BLaER1 (cell line): ENCODE data around the gene EGFL7.
A peak's percentile ranks its signal among the peaks of the same experiment; 100 is the strongest.

ENCODE experiments used
- H3K27ac ChIP-seq: shearing (Covaris generic); formaldehyde crosslinking; 2 replicates; pipeline ENCODE4 v1.8.1; 2022
- H3K27me3 ChIP-seq: shearing (Covaris generic); formaldehyde crosslinking; 2 replicates; pipeline ENCODE4 v1.8.1; 2022
- H3K36me3 ChIP-seq: shearing (Covaris generic); formaldehyde crosslinking; 2 replicates; pipeline ENCODE4 v1.8.1; 2022
- H3K4me1 ChIP-seq: shearing (Covaris generic); formaldehyde crosslinking; 2 replicates; pipeline ENCODE4 v1.8.1; 2022
- H3K4me2 ChIP-seq: shearing (Covaris generic); formaldehyde crosslinking; 2 replicates; pipeline ENCODE4 v1.8.1; 2022
- H3K4me3 ChIP-seq: shearing (Covaris generic); formaldehyde crosslinking; 2 replicates; pipeline ENCODE4 v1.8.1; 2022
- H3K9ac ChIP-seq: shearing (Covaris generic); formaldehyde crosslinking; 2 replicates; pipeline ENCODE4 v1.8.1; 2022
- H3K9me3 ChIP-seq: shearing (Covaris generic); formaldehyde crosslinking; 2 replicates; pipeline ENCODE4 v1.8.1; 2022
- H4K20me1 ChIP-seq: shearing (Covaris generic); formaldehyde crosslinking; 2 replicates; pipeline ENCODE4 v1.8.1; 2022
- Cebpa-rat ChIP-seq: shearing (Covaris generic); IDR thresholded peaks from 2 replicates; pipeline ENCODE4 v1.8.1; 2022

EGFL7 gene

GRCh38 chr9:136692185-136693134, 29.7 kb downstream of the EGFL7 start:
- no peaks in the 10 kb centered on the region for H3K36me3 ChIP-seq
- H3K4me3 ChIP-seq, result no peak overlapping the region
- H3K27me3 ChIP-seq, result no peaks in the 10 kb centered on the region
- no peaks in the 10 kb centered on the region for H4K20me1 ChIP-seq
- peak overlapping the region; percentile 72; the same call in 1 of the 2 replicates for H3K4me2 ChIP-seq
- H3K9ac ChIP-seq, result peak overlapping the region; percentile 25; the same call in 1 of the 2 replicates
- TF ChIP-seq Cebpa-rat, result no peak
- H3K9me3 ChIP-seq, result no peaks in the 10 kb centered on the region
- peaks cover 80% of the 10 kb centered on the region for H3K4me1 ChIP-seq
- H3K27ac ChIP-seq, result no peak overlapping the region

- no peak for TF ChIP-seq Cebpa-rat
- Histone ChIP-seq H3K27me3 (no peaks in the 10 kb centered on the region), H3K9ac (no peak overlapping the region)
These were observed 30.4 kb downstream of the EGFL7 start for GRCh38 chr9:136693135-136693489.

GRCh38 chr9:136693490-136694162, 30.9 kb downstream of the EGFL7 start:
- Histone ChIP-seq H3K4me3 (no peak overlapping the region), H3K36me3 (no peaks in the 10 kb centered on the region), H3K27me3 (no peaks in the 10 kb centered on the region), H3K4me1 (peaks cover 81% of the 10 kb centered on the region), H4K20me1 (no peaks in the 10 kb centered on the region), H3K9me3 (no peaks in the 10 kb centered on the region), H3K9ac (no peak overlapping the region), H3K4me2 (no peak overlapping the region; the same call in 1 of the 2 replicates), H3K27ac (no peak overlapping the region)
- no peak for TF ChIP-seq Cebpa-rat

More at GRCh38 chr9:136693135-136693489, 30.4 kb downstream of the EGFL7 start:
- no peaks in the 10 kb centered on the region for H3K9me3 ChIP-seq
- no peaks in the 10 kb centered on the region for H4K20me1 ChIP-seq
- H3K4me1 ChIP-seq, result peaks cover 81% of the 10 kb centered on the region
- H3K4me2 ChIP-seq, result no peak overlapping the region
- H3K36me3 ChIP-seq, result no peaks in the 10 kb centered on the region
- H3K27ac ChIP-seq, result no peak overlapping the region
- no peak overlapping the region for H3K4me3 ChIP-seq

GRCh38 chr9:136694163-136694871, 31.6 kb downstream of the EGFL7 start:
- H3K36me3 ChIP-seq, result no peaks in the 10 kb centered on the region
- H4K20me1 ChIP-seq, result no peaks in the 10 kb centered on the region
- H3K9me3 ChIP-seq, result no peaks in the 10 kb centered on the region
- no peak overlapping the region for H3K4me3 ChIP-seq
- H3K9ac ChIP-seq, result no peak overlapping the region
- no peak overlapping the region for H3K27ac ChIP-seq
- TF ChIP-seq Cebpa-rat, result no peak
- peak overlapping the region; percentile 42; the same call in 1 of the 2 replicates for H3K4me2 ChIP-seq
- H3K27me3 ChIP-seq, result no peaks in the 10 kb centered on the region
- H3K4me1 ChIP-seq, result peaks cover 81% of the 10 kb centered on the region

- H3K36me3 ChIP-seq, result no peaks in the 10 kb centered on the region
- peaks cover 81% of the 10 kb centered on the region for H3K4me1 ChIP-seq
- H3K9me3 ChIP-seq, result no peaks in the 10 kb centered on the region
- TF ChIP-seq Cebpa-rat, result no peak
- H3K27me3 ChIP-seq, result no peaks in the 10 kb centered on the region
- H3K4me3 ChIP-seq, result no peak overlapping the region
- peak overlapping the region; percentile 78 for H3K4me2 ChIP-seq
- no peak overlapping the region for H3K9ac ChIP-seq
- no peak overlapping the region for H3K27ac ChIP-seq
- H4K20me1 ChIP-seq, result no peaks in the 10 kb centered on the region
These were observed 32.1 kb downstream of the EGFL7 start for GRCh38 chr9:136694872-136695247.

- Histone ChIP-seq H3K9me3 (no peaks in the 10 kb centered on the region), H4K20me1 (no peaks in the 10 kb centered on the region), H3K9ac (no peak overlapping the region), H3K27me3 (no peaks in the 10 kb centered on the region), H3K4me1 (peaks cover 81% of the 10 kb centered on the region), H3K36me3 (no peaks in the 10 kb centered on the region), H3K27ac (0 out of 2 replicates have a peak overlapping the region, but pooled peaks have one; percentile 11), H3K4me2 (peak overlapping the region; percentile 78), H3K4me3 (no peak overlapping the region; the same call in 1 of the 2 replicates)
- no peak for TF ChIP-seq Cebpa-rat
These were observed 32.7 kb downstream of the EGFL7 start for GRCh38 chr9:136695435-136695895.

- H3K27me3 ChIP-seq, result no peaks in the 10 kb centered on the region
- H3K4me3 ChIP-seq, result no peak overlapping the region; the same call in 1 of the 2 replicates
- H3K27ac ChIP-seq, result peak overlapping the region; percentile 11; the same call in 1 of the 2 replicates
- no peaks in the 10 kb centered on the region for H4K20me1 ChIP-seq
- H3K9ac ChIP-seq, result no peak overlapping the region
- peaks cover 81% of the 10 kb centered on the region for H3K4me1 ChIP-seq
- no peaks in the 10 kb centered on the region for H3K36me3 ChIP-seq
- H3K9me3 ChIP-seq, result no peaks in the 10 kb centered on the region
- H3K4me2 ChIP-seq, result peak overlapping the region; percentile 78
- TF ChIP-seq Cebpa-rat, result no peak
These were observed 33.2 kb downstream of the EGFL7 start for GRCh38 chr9:136695955-136696354.

- no peaks in the 10 kb centered on the region for H3K27me3 ChIP-seq
- peak overlapping the region; percentile 78 for H3K4me2 ChIP-seq
- H3K4me3 ChIP-seq, result no peak overlapping the region
- no peak overlapping the region for H3K9ac ChIP-seq
- H4K20me1 ChIP-seq, result no peaks in the 10 kb centered on the region
- peaks cover 81% of the 10 kb centered on the region for H3K4me1 ChIP-seq
- no peak for TF ChIP-seq Cebpa-rat
- H3K36me3 ChIP-seq, result no peaks in the 10 kb centered on the region
- H3K27ac ChIP-seq, result peak overlapping the region; percentile 11; the same call in 1 of the 2 replicates
- H3K9me3 ChIP-seq, result no peaks in the 10 kb centered on the region
These were observed 33.8 kb downstream of the EGFL7 start for GRCh38 chr9:136696502-136696901.

GRCh38 chr9:136697146-136697820, 34.6 kb downstream of the EGFL7 start:
- no peaks in the 10 kb centered on the region for H3K27me3 ChIP-seq
- peak overlapping the region; percentile 40 for H3K27ac ChIP-seq
- H4K20me1 ChIP-seq, result no peaks in the 10 kb centered on the region
- H3K4me2 ChIP-seq, result peak overlapping the region; percentile 90
- no peak for TF ChIP-seq Cebpa-rat
- H3K36me3 ChIP-seq, result no peaks in the 10 kb centered on the region
- peak overlapping the region; percentile 2; the same call in 1 of the 2 replicates for H3K9ac ChIP-seq
- no peak overlapping the region for H3K4me3 ChIP-seq
- no peaks in the 10 kb centered on the region for H3K9me3 ChIP-seq
- H3K4me1 ChIP-seq, result peaks cover 82% of the 10 kb centered on the region
